Nephron progenitor cell (in vitro differentiated cells): ENCODE results near the gene TSPEAR.
"Not testable (repeated sequence)": the region's sequence is repeated elsewhere in the genome, so short reads cannot be mapped to it uniquely, and the experiment has no call there.

ENCODE experiments used
- DNase-seq: peaks from one replicate; pipeline ENCODE4 v3.0.0; 2021
- H3K27ac Mint-ChIP-seq: 2 replicates; pipeline ENCODE4 v1.8.0; 2021; ENCODE audit warnings: mild to moderate bottlenecking, moderate library complexity, mixed read lengths
- H3K27me3 Mint-ChIP-seq: 2 replicates; pipeline ENCODE4 v1.8.0; 2021; ENCODE audit warnings: mild to moderate bottlenecking, low read depth, mixed read lengths; ENCODE audit not compliant: poor library complexity
- H3K36me3 Mint-ChIP-seq: 2 replicates; pipeline ENCODE4 v1.8.0; 2021; ENCODE audit warnings: low read depth, mixed read lengths
- H3K4me1 Mint-ChIP-seq: 2 replicates; pipeline ENCODE4 v1.8.0; 2021; ENCODE audit warnings: mixed read lengths
- H3K4me3 Mint-ChIP-seq: 2 replicates; pipeline ENCODE4 v1.8.0; 2021; ENCODE audit warnings: mild to moderate bottlenecking, moderate library complexity, mixed read lengths
- H3K9me3 Mint-ChIP-seq: 2 replicates; pipeline ENCODE4 v1.8.0; 2021; ENCODE audit warnings: mild to moderate bottlenecking, moderate library complexity, mixed read lengths
- CTCF ChIP-seq: fragments of 200-600 bp; sonication (generic); IDR thresholded peaks from 2 replicates; pipeline ENCODE4 v1.5.0; 2021; ENCODE audit warnings: antibody characterized with exemption

Gene TSPEAR

GRCh38 chr21:44583089-44583799, 128.1 kb downstream of the TSPEAR start:
- no peak for TF ChIP-seq CTCF
- H3K36me3 Mint-ChIP-seq = peaks cover 5% of the 10 kb centered on the region
- H3K27me3 Mint-ChIP-seq = peaks cover 9% of the 10 kb centered on the region
- H3K4me1 Mint-ChIP-seq = peaks cover 9% of the 10 kb centered on the region
- no peak overlapping the region for H3K27ac Mint-ChIP-seq
- DNase-seq = no peak
- no peak overlapping the region for H3K4me3 Mint-ChIP-seq
- peaks cover 69% of the 10 kb centered on the region for H3K9me3 Mint-ChIP-seq

DNA sequence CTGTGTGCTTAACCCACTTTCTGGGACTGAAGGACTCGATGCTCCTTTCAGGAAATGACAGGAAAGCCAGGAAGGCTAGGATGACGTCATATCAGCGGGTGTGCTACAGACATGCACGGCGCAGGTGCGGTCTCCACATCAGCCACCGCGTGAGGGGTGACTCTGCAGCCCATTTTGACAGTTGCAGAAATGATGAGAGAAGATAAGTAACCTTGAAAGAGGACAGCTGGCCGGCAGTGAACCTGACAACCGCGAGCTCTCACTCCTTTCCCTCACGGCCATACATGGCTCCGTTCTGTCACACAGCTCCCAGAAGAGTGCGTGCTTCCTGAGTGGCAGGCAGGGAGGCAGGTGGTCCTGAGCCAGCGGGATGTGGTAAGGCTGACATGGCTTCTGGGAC, 129.3 kb downstream of the TSPEAR start:
- Mint-ChIP-seq H3K27ac (no peak overlapping the region), H3K36me3 (peaks cover 5% of the 10 kb centered on the region), H3K4me1 (peaks cover 9% of the 10 kb centered on the region), H3K27me3 (peaks cover 12% of the 10 kb centered on the region), H3K4me3 (no peak overlapping the region), H3K9me3 (peaks cover 70% of the 10 kb centered on the region)
- no peak for TF ChIP-seq CTCF
- DNase-seq = no peak

DNA sequence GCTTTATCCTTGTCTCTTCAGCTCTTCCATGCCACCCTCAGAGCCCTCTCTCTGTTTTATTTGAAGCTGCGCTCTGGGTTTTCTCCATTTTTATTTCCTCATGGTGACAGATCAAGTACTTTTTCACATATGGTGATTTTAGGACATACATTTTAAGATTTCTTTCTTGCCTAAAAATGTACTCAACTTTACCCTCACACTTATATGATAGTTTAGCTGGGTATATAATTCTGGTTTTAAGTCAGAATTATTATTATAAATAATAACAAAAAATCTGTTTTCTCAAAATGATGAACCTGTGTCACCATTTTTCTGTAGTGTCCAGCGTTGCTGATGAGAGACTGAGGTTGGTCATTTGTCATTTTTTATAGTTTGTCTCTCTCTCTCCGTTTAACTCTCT, 130.2 kb downstream of the TSPEAR start:
- Mint-ChIP-seq H3K27me3 (peaks cover 12% of the 10 kb centered on the region), H3K4me1 (peaks cover 9% of the 10 kb centered on the region), H3K4me3 (no peak overlapping the region), H3K36me3 (peaks cover 5% of the 10 kb centered on the region), H3K27ac (no peak overlapping the region), H3K9me3 (peaks cover 68% of the 10 kb centered on the region)
- no peak for TF ChIP-seq CTCF
- DNase-seq = no peak

DNA sequence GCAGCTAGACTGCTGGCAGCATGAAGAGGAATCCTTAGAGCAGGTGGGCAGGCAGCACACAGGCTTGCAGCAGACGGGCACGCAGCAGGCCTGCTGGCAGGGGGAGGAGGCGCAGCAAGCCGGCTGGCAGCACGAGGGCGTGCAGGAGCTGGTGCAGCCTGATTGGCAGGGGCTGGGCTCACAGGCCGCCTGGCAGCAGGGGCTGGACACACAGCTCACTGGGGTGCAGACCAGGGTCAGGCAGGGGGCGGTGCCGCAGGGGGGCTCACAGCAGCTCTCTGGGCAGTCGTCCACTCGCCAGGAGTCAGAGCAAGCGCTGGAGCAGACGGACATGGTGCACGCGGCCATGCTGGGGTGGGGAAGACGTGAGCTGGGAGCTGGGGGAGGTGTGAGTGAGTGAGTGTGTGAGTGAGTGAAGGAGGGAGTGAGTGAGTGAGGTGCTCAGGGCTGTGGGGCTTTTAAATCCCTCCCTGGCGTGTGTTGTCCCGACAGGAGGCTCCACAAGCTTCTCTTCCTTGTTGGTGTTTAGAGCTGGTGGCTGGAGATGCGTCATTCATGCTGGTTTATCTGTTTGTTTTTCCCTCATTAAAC, 131.0 kb downstream of the TSPEAR start, which contains the start of gene KRTAP10-5:
Gene KRTAP10-5 (minus strand): TSS at position 374 of the 591 bp plus-strand sequence. CDS start 26 bp downstream, at position 348.
- H3K4me3 Mint-ChIP-seq, H3K36me3 Mint-ChIP-seq, DNase-seq, H3K27ac Mint-ChIP-seq: not testable (repeated sequence)
- Mint-ChIP-seq H3K9me3 (peaks cover 68% of the 10 kb centered on the region), H3K4me1 (peaks cover 14% of the 10 kb centered on the region), H3K27me3 (peaks cover 15% of the 10 kb centered on the region)

GRCh38 chr21:44579833-44580144, 131.6 kb downstream of the TSPEAR start:
- H3K36me3 Mint-ChIP-seq = peaks cover 8% of the 10 kb centered on the region
- H3K9me3 Mint-ChIP-seq = peaks cover 70% of the 10 kb centered on the region
- peaks cover 19% of the 10 kb centered on the region for H3K4me1 Mint-ChIP-seq
- no peak overlapping the region for H3K4me3 Mint-ChIP-seq
- H3K27ac Mint-ChIP-seq = no peak overlapping the region
- no peak for TF ChIP-seq CTCF
- DNase-seq = no peak
- peaks cover 13% of the 10 kb centered on the region for H3K27me3 Mint-ChIP-seq

DNA sequence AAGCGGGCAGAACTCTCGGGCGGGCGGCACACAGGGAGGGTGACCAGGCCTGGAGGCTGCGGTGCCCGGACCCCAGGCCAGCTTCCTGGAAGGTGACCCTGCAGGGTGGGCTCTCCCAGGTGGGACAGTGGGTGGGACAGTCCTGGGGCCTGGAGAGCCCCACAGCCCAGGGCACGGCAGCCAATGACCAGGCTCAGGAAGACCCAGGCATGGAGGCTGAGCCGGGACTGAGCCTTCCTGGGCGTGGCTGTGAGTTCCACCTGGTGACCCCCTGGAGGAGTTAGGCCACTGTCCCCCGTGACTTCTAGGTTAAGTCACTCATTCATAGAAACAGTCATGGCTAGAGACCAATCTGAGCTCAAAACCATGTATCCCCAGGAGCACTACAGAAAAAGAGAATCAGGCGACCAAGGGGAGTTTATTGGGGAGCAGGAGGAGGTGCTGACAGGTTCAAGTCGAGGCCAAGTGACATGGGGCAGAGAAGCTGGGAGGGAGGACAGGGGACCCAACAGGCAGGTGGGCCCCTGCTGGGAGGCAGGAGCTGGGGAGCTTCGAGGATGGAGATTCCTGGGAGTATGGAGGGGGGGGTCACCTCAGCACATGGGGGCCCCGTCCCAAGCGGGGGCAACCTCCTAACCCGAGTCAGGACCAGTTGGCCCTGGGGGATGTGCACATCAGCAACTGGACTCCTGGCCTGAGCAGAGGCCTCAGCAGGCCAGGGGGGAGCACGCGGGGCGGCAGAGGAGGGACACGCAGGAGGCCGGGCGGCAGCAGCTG, 132.1 kb downstream of the TSPEAR start:
- TF ChIP-seq CTCF = no peak
- DNase-seq = no peak
- Mint-ChIP-seq H3K4me3 (no peak overlapping the region), H3K4me1 (peaks cover 23% of the 10 kb centered on the region), H3K27me3 (peaks cover 13% of the 10 kb centered on the region), H3K27ac (no peak overlapping the region), H3K36me3 (peaks cover 8% of the 10 kb centered on the region), H3K9me3 (peaks cover 70% of the 10 kb centered on the region)
